Measurements from ENCODE around the gene ZBTB11.

DNA sequence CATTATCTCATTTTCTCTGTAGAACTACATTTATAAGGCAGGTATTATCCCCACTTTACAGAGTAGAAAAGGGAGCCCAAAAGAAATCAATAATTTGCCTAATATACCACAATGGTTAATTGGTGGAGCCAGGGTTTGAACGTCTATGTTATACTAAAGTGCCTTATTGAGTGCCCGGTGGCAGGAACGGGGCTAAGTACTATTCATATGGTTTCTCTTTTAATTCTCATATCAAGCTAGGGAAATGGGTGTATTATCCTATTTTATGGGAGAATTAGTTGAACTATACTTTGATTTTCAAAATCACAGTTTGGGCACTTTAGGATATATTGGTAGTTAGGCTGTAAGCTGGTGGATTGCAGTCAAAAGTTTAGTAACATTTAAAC is 49.0 kb upstream of the ZBTB11 start:
- TF ChIP-seq, protein P1, sequence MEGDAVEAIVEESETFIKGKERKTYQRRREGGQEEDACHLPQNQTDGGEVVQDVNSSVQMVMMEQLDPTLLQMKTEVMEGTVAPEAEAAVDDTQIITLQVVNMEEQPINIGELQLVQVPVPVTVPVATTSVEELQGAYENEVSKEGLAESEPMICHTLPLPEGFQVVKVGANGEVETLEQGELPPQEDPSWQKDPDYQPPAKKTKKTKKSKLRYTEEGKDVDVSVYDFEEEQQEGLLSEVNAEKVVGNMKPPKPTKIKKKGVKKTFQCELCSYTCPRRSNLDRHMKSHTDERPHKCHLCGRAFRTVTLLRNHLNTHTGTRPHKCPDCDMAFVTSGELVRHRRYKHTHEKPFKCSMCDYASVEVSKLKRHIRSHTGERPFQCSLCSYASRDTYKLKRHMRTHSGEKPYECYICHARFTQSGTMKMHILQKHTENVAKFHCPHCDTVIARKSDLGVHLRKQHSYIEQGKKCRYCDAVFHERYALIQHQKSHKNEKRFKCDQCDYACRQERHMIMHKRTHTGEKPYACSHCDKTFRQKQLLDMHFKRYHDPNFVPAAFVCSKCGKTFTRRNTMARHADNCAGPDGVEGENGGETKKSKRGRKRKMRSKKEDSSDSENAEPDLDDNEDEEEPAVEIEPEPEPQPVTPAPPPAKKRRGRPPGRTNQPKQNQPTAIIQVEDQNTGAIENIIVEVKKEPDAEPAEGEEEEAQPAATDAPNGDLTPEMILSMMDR (conservative IDR thresholded peaks at IDR 0.05 in 1 of 2, IDR thresholded peaks at IDR 0.05 in 1 of 2; ENCODE audit: extremely low read depth in 1 of 2, insufficient read depth in 1 of 2, low read depth in 1 of 2, low read length in 2 of 2), result no peak
- no peak for TF ChIP-seq EZH2 (IDR thresholded peaks at IDR 0.05; ENCODE audit: borderline replicate concordance, low read length)

Measured in mammary epithelial cell (primary cell).